ENCODE results near the gene KIAA1614.

KIAA1614 gene

DNA sequence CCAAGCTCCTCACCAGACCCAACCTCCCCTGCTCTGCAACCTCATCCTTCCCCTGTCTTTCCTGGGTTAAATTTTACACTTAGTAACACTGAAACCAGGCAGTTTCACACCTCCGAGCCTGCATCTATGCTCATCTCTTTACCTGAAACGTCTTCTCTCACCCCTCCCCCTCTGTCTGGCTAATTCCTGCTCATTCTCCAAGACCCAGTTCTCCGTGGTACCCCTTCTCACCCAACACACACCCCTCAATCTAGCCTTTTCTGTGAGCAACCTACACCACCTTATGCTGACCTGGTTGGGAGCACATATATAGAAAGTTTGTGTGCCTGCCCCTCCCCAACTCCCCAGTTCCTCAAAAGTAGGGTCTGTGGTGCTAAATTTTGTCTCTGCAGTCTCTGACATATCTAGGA is 3.7 kb upstream of the KIAA1614 start:
- Histone ChIP-seq H3K27me3 (ENCODE audit: insufficient read depth, low read length, poor library complexity) (no peaks in the 10 kb centered on the region), H3K18ac (ENCODE audit: low read length) (no peak overlapping the region), H3K4me3 (ENCODE audit: low read length) (no peak overlapping the region), H3K79me2 (ENCODE audit: control insufficient read depth, insufficient read depth, low read length) (no peaks in the 10 kb centered on the region), H3K4me2 (ENCODE audit: low read length) (no peak overlapping the region), H4K5ac (ENCODE audit: low read length) (no peak overlapping the region), H3K4me1 (ENCODE audit: control insufficient read depth, low read depth, low read length) (peaks cover 2% of the 10 kb centered on the region), H3K27ac (ENCODE audit: low read depth, low read length) (no peak overlapping the region), H2BK120ac (ENCODE audit: low read depth, low read length) (no peak overlapping the region), H2AK5ac (ENCODE audit: low read length) (no peak overlapping the region), H3K56ac (ENCODE audit: low read length) (no peak overlapping the region), H2BK5ac (ENCODE audit: low read length) (no peak overlapping the region), H2BK15ac (replicated peaks; ENCODE audit: low read depth) (no peak overlapping the region), H3K79me1 (ENCODE audit: low read length) (no peaks in the 10 kb centered on the region), H3K23ac (ENCODE audit: low read length) (no peak overlapping the region), H3K4ac (ENCODE audit: low read depth, low read length) (no peak overlapping the region), H3K9ac (ENCODE audit: low read length) (no peak overlapping the region), H4K8ac (ENCODE audit: low read depth, low read length) (no peak overlapping the region), H3K36me3 (ENCODE audit: control insufficient read depth, insufficient read depth, low read length) (no peaks in the 10 kb centered on the region)
- no peak for DNase-seq
- WGBS (ENCODE audit: extremely low coverage, insufficient coverage, low lambda C conversion rate) = no CpG with 5 or more reads among the region's 3 CpGs

DNA sequence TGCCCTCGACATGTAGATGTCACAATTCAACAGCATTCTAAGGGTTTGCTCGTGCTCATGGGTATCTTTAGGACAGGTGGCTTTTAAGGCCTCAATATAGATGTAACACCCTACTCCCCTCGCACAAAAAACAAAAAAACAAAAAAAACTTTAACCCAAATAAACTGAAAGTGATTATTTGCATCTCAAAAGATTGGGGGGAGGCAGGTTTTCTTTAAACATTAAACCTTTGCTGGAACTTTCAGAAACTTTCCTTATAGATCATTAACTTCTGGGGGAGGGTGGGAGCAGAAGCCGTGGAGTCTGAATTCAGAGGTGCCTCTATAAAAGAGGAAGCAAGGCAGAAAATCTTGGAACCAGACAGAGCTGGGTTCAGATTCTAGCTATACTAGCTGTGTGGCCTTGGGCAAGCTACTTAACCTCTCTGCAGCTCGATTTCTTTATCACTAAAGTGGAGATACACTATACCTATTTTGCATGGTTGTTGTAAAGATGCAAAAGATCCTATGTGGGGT is 3.2 kb upstream of the KIAA1614 start:
- H4K8ac ChIP-seq (ENCODE audit: low read depth, low read length) = no peak overlapping the region
- no peak overlapping the region for H3K23ac ChIP-seq (ENCODE audit: low read length)
- no CpG with 5 or more reads among the region's 5 CpGs for WGBS (ENCODE audit: extremely low coverage, insufficient coverage, low lambda C conversion rate)
- H3K79me2 ChIP-seq (ENCODE audit: control insufficient read depth, insufficient read depth, low read length) = no peaks in the 10 kb centered on the region
- H3K27me3 ChIP-seq (ENCODE audit: insufficient read depth, low read length, poor library complexity) = no peaks in the 10 kb centered on the region
- H3K9ac ChIP-seq (ENCODE audit: low read length) = no peak overlapping the region
- H4K5ac ChIP-seq (ENCODE audit: low read length) = no peak overlapping the region
- no peak overlapping the region for H3K18ac ChIP-seq (ENCODE audit: low read length)
- H3K4ac ChIP-seq (ENCODE audit: low read depth, low read length) = no peak overlapping the region
- H2BK5ac ChIP-seq (ENCODE audit: low read length) = no peak overlapping the region
- no peak overlapping the region for H2BK15ac ChIP-seq (replicated peaks; ENCODE audit: low read depth)
- H3K4me3 ChIP-seq (ENCODE audit: low read length) = no peak overlapping the region
- no peaks in the 10 kb centered on the region for H3K79me1 ChIP-seq (ENCODE audit: low read length)
- H2AK5ac ChIP-seq (ENCODE audit: low read length) = no peak overlapping the region
- H3K4me2 ChIP-seq (ENCODE audit: low read length) = no peak overlapping the region
- no peak for DNase-seq
- H3K56ac ChIP-seq (ENCODE audit: low read length) = no peak overlapping the region
- H3K4me1 ChIP-seq (ENCODE audit: control insufficient read depth, low read depth, low read length) = peaks cover 2% of the 10 kb centered on the region
- no peak overlapping the region for H3K27ac ChIP-seq (ENCODE audit: low read depth, low read length)
- H3K36me3 ChIP-seq (ENCODE audit: control insufficient read depth, insufficient read depth, low read length) = no peaks in the 10 kb centered on the region
- H2BK120ac ChIP-seq (ENCODE audit: low read depth, low read length) = no peak overlapping the region

DNA sequence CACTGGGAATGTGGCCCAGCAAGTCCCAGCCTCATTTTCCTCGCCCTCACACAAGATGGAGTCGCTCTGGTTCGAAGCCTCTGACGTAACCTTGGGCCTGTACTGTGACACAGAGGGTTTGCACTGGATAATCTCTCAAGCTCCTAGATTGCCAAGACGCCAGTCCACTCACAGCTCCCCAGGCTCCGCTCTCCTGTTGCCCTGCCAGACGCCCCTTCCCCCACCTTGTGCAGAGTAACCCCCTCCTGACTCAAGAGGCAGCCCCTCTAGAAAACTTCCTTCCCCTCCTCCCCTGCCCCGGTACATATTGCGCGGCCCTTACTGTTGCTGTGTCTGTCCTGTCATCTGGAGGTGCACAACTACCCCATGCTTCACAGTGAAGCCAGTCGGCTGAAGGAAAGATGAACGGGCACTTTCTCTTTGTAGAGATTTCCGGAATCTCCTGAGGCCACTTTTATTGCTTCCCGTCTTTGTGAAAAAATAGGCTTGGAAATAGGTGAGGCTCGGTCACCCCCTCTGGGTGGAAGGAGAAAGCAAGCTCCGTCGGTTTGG is 981 bp upstream of the KIAA1614 start:
- H2AK5ac ChIP-seq (ENCODE audit: low read length) = no peak overlapping the region
- no peak overlapping the region for H4K8ac ChIP-seq (ENCODE audit: low read depth, low read length)
- H3K36me3 ChIP-seq (ENCODE audit: control insufficient read depth, insufficient read depth, low read length) = no peaks in the 10 kb centered on the region
- H2BK15ac ChIP-seq (replicated peaks; ENCODE audit: low read depth) = no peak overlapping the region
- H3K23ac ChIP-seq (ENCODE audit: low read length) = no peak overlapping the region
- peak overlapping the region; percentile 81 for H3K18ac ChIP-seq (ENCODE audit: low read length)
- peak overlapping the region; percentile 70 for H3K4me3 ChIP-seq (ENCODE audit: low read length)
- no peaks in the 10 kb centered on the region for H3K27me3 ChIP-seq (ENCODE audit: insufficient read depth, low read length, poor library complexity)
- no peaks in the 10 kb centered on the region for H3K79me1 ChIP-seq (ENCODE audit: low read length)
- peak overlapping the region; percentile 35 for H3K27ac ChIP-seq (ENCODE audit: low read depth, low read length)
- H2BK5ac ChIP-seq (ENCODE audit: low read length) = no peak overlapping the region
- WGBS (ENCODE audit: extremely low coverage, insufficient coverage, low lambda C conversion rate) = no CpG with 5 or more reads among the region's 17 CpGs
- H3K9ac ChIP-seq (ENCODE audit: low read length) = peak overlapping the region; percentile 88
- H4K5ac ChIP-seq (ENCODE audit: low read length) = no peak overlapping the region
- peak overlapping the region; percentile 77 for H3K4me2 ChIP-seq (ENCODE audit: low read length)
- peak overlapping the region; percentile 1 for H3K4ac ChIP-seq (ENCODE audit: low read depth, low read length)
- peaks cover 2% of the 10 kb centered on the region for H3K4me1 ChIP-seq (ENCODE audit: control insufficient read depth, low read depth, low read length)
- H3K56ac ChIP-seq (ENCODE audit: low read length) = peak overlapping the region; percentile 94
- H2BK120ac ChIP-seq (ENCODE audit: low read depth, low read length) = peak overlapping the region; percentile 32
- DNase-seq = peak; percentile 77
- no peaks in the 10 kb centered on the region for H3K79me2 ChIP-seq (ENCODE audit: control insufficient read depth, insufficient read depth, low read length)

GRCh38 chr1:180912211-180912800 is 391 bp upstream of the KIAA1614 start:
- Histone ChIP-seq H3K79me2 (ENCODE audit: control insufficient read depth, insufficient read depth, low read length) (no peaks in the 10 kb centered on the region), H3K36me3 (ENCODE audit: control insufficient read depth, insufficient read depth, low read length) (no peaks in the 10 kb centered on the region), H4K5ac (ENCODE audit: low read length) (no peak overlapping the region), H2BK5ac (ENCODE audit: low read length) (peak overlapping the region; percentile 46), H3K4me3 (ENCODE audit: low read length) (peak overlapping the region; percentile 70), H2BK15ac (replicated peaks; ENCODE audit: low read depth) (no peak overlapping the region), H3K23ac (ENCODE audit: low read length) (peak overlapping the region; percentile 57), H3K56ac (ENCODE audit: low read length) (peak overlapping the region; percentile 94), H2BK120ac (ENCODE audit: low read depth, low read length) (peak overlapping the region; percentile 32), H3K9ac (ENCODE audit: low read length) (peak overlapping the region; percentile 88), H3K27ac (ENCODE audit: low read depth, low read length) (peak overlapping the region; percentile 35), H3K4me1 (ENCODE audit: control insufficient read depth, low read depth, low read length) (peaks cover 2% of the 10 kb centered on the region), H3K4me2 (ENCODE audit: low read length) (peak overlapping the region; percentile 77), H3K27me3 (ENCODE audit: insufficient read depth, low read length, poor library complexity) (no peaks in the 10 kb centered on the region), H2AK5ac (ENCODE audit: low read length) (no peak overlapping the region), H4K8ac (ENCODE audit: low read depth, low read length) (no peak overlapping the region), H3K4ac (ENCODE audit: low read depth, low read length) (peak overlapping the region; percentile 49), H3K79me1 (ENCODE audit: low read length) (no peaks in the 10 kb centered on the region), H3K18ac (ENCODE audit: low read length) (peak overlapping the region; percentile 81)
- DNase-seq = peak; percentile 67
- no CpG with 5 or more reads among the region's 71 CpGs for WGBS (ENCODE audit: extremely low coverage, insufficient coverage, low lambda C conversion rate)

DNA sequence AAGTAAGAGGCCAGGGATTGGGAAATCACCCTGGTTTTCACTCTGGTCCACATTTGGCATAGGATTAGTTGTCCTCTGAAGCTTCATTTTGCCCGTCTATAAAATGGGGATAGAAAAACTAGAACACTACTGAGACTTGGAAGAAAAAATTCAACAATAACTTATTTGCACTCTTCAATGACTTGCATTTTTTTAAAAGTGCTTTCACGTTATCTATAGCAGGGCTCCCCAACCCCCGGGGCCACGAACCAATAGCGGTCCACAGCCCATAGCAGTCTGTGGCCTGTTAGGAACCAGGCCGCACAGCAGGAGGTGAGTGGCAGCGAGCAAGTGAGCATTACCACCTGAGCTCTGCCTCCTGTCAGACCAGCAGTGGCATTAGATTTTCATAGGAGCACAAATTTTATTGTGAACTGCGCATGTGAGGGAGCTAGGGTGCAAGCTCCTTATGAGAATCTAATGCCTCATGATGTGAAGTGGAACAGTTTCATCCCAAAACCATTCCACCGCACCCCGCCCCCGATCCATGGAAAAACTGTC is 2.8 kb downstream of the KIAA1614 start:
- H3K18ac ChIP-seq (ENCODE audit: low read length) = no peak overlapping the region
- H3K4ac ChIP-seq (ENCODE audit: low read depth, low read length) = no peak overlapping the region
- H4K5ac ChIP-seq (ENCODE audit: low read length) = no peak overlapping the region
- H2BK15ac ChIP-seq (replicated peaks; ENCODE audit: low read depth) = no peak overlapping the region
- DNase-seq = no peak
- H3K56ac ChIP-seq (ENCODE audit: low read length) = no peak overlapping the region
- no peaks in the 10 kb centered on the region for H3K79me1 ChIP-seq (ENCODE audit: low read length)
- no peak overlapping the region for H2BK120ac ChIP-seq (ENCODE audit: low read depth, low read length)
- no peak overlapping the region for H2AK5ac ChIP-seq (ENCODE audit: low read length)
- H4K8ac ChIP-seq (ENCODE audit: low read depth, low read length) = no peak overlapping the region
- H2BK5ac ChIP-seq (ENCODE audit: low read length) = no peak overlapping the region
- WGBS (ENCODE audit: extremely low coverage, insufficient coverage, low lambda C conversion rate) = no CpG with 5 or more reads among the region's 11 CpGs
- H3K27me3 ChIP-seq (ENCODE audit: insufficient read depth, low read length, poor library complexity) = no peaks in the 10 kb centered on the region
- H3K9ac ChIP-seq (ENCODE audit: low read length) = no peak overlapping the region
- no peak overlapping the region for H3K27ac ChIP-seq (ENCODE audit: low read depth, low read length)
- no peak overlapping the region for H3K4me2 ChIP-seq (ENCODE audit: low read length)
- H3K4me3 ChIP-seq (ENCODE audit: low read length) = no peak overlapping the region
- peaks cover 3% of the 10 kb centered on the region for H3K4me1 ChIP-seq (ENCODE audit: control insufficient read depth, low read depth, low read length)
- H3K36me3 ChIP-seq (ENCODE audit: control insufficient read depth, insufficient read depth, low read length) = no peaks in the 10 kb centered on the region
- H3K79me2 ChIP-seq (ENCODE audit: control insufficient read depth, insufficient read depth, low read length) = no peaks in the 10 kb centered on the region
- H3K23ac ChIP-seq (ENCODE audit: low read length) = no peak overlapping the region
